ENCODE measurements around the gene AFF1.
"Not testable (repeated sequence)": the region's sequence is repeated elsewhere in the genome, so short reads cannot be mapped to it uniquely, and the experiment has no call there.

Gene AFF1

DNA sequence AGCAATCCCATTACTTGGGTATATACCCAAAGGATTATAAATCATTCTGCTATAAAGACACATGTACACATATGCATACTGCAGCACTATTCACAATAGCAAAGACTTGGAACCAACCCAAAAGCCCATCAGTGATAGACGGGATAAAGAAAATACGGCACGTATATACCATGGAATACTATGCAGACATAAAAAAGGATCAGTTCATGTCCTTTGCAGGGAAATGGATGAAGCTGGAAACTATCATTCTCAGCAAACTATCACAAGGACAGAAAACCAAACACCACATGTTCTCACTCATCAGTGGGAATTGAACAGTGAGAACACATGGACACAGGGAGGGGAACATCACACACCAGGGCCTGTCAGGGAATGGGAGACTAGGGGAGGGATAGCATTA, 54.8 kb downstream of the AFF1 start:
- not testable (repeated sequence) for DNase-seq

DNA sequence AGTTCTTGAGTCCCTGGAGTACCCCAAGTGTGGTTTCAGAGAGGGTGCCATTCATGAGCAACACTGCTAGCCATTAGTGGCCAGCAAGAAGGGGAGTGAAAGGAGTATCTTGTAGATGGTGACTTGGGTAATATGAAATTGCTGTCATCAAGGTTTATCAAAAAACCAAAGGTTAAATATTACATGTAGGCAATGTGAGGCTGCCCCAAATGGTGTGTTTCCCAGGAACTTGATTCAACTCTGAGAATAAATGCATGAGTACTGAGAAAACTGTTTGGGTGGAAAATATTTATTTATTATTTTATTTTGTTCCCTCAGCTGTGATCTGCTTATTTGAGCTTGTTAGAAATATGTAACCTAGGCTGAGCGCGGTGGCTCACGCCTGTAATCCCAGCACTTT, 55.7 kb downstream of the AFF1 start:
- no peak for DNase-seq

DNA sequence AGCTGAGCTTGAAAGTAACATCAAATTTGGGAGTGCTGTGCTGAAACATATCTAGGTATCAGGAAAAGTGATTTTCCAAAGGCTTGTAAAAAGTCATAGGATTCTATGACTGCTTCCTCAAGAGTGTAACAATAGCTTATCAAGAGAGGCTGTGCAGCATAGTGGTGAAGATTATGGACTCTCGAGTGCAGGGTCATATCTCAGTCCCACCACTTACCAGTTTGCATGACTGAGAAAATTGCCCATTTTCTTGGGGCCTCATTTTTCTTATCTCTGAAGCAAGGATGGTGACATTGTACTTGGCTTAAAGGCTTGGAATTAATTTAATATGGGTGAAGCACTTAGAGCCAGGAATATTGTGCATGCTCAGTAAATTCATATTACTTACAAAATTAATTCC, 57.2 kb downstream of the AFF1 start:
- DNase-seq, result no peak

- no peak for DNase-seq
These were observed 59.3 kb downstream of the AFF1 start for GRCh38 chr4:86993909-86994681.

DNA sequence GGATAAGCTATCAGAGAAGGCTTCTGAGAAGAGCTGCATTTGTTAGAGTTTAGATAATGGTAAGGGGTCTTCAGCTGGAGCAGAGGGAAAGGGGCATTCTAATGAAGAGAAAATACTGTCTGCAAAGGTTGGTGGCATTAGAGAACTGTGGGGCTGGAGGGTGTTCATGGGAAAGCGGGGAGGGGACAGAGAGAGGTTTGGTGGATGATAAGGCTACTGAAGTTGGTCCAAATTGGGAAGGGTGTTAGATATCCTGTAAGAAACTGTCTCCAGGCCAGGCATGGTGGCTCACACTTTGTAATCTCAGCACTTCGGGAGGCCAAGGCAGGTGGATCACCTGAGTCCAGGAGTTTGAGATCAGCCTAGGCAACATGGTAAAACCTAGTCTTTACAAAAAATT, 59.9 kb downstream of the AFF1 start:
- DNase-seq, result no peak

GRCh38 chr4:86996510-86996909, 61.7 kb downstream of the AFF1 start:
- not testable (repeated sequence) for DNase-seq

- DNase-seq, result no peak
These were observed 64.4 kb downstream of the AFF1 start for GRCh38 chr4:86999136-86999643.

DNA sequence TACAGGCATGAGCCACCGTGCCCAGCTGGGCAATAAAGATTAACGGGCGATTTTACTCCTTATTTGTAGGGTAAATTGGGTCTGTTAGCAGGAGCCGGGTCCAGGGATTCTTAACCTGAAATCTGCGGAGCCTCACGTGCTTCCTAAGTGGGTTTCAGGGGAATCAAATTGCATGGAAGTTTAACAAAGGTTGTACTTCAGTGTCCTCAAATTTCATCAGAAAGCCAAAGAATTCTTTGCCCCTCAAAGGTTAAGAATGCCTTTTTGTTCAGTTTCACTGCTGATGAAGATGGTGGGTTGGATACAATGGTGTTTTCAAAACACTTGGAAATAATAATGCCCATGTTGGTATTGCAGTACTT, 67.9 kb downstream of the AFF1 start:
- DNase-seq, result no peak

DNA sequence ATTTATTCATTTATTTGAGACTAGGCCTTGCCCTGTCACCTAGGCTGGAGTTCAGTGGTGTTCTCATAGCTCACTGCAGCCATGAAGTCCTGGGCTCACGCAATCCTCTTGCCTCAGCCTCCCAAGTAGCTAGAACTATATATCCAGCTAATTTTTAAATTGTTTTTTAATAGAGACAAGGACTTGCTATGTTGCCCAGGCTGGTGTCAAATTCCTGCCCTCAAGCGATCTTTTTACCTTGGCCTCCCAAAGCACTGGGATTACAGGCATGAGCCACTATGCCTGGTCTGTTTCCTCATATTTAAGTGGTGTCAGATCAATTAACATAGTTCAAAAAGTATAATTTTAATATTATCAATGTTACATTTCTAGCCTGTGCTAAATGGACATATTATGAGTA, 68.5 kb downstream of the AFF1 start:
- DNase-seq, result no peak

DNA sequence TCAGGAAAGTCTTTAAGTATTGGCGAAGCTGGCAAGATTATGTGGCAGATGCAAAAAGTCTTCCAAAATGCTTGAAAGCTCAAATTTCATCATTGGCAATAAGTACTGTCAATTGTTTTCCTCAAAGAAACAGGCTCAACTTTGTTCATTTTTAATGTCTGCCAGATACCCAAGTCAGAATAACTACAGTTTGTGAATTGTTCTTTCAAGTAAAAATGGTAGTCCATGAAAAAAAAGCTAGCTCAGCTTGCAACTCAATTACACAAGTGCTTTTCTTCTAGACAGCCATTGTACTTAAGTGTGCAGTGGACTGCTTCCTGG, 70.5 kb downstream of the AFF1 start:
- DNase-seq, result no peak

- DNase-seq, result peak in 1 of 4 experiments; percentile 7
These were observed 71.0 kb downstream of the AFF1 start for GRCh38 chr4:87005690-87006425.

DNA sequence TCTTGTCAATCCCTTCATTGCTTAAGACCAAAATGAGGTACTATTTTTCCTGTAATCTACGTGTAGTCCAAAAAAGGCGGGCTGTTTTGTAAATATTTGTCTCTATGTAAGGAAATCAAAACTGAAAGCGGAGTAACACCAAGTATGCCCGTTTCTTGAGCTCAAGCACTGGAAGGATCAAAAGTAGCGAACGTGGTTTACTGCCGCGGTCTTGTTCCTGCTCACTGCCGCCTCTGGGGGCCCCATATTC, 71.5 kb downstream of the AFF1 start:
- DNase-seq, result no peak

GRCh38 chr4:87006676-87007527, 72.1 kb downstream of the AFF1 start:
- peak; percentile 74 to 82 (median 78) for DNase-seq

DNA sequence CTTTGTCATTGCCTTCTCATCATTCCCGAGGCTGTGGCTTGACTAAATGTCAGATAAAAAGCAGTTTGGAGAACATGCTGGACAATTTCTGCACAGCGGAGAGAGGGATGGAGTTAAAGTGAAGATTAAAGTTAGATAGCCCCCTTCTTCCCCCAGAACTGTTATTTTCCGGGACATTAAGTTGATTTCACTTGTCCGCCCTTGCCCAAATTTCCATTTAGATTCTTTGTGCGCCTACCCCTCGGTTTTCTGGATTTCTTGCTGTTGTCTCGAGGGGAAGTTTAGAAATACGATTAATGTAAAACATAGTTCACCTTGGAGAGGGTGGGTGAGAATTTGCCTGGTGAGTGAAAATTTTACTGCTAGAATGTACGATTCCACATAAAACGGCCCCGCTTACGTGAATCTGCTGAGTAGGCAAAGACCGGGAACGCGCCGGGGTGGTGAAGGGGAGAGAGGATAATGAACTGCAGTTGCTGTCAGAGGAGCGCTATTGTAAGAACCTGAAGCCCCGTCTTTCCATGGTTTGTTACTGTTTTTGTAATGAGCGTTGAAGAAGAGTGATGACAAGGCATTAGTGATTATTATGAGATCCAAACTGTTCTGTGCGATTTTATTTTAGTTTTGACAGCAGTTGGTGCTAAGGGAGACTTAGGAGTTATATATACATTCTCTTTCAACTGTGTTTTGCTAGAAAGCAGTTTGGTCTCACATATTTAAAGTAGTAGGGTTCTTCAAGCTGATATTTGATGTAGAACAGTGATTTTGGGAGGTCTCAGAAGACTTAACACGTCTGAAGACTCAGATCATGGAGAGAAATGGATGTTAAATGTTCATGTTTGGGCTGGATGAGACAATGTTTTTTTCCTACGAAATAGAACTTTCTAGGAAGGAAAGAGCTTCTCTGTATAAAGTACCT, 73.0 kb downstream of the AFF1 start:
- peak in 2 of 4 experiments; percentile 1 to 4 for DNase-seq

- no peak for DNase-seq
These were observed 74.4 kb downstream of the AFF1 start for GRCh38 chr4:87009095-87009648.

DNA sequence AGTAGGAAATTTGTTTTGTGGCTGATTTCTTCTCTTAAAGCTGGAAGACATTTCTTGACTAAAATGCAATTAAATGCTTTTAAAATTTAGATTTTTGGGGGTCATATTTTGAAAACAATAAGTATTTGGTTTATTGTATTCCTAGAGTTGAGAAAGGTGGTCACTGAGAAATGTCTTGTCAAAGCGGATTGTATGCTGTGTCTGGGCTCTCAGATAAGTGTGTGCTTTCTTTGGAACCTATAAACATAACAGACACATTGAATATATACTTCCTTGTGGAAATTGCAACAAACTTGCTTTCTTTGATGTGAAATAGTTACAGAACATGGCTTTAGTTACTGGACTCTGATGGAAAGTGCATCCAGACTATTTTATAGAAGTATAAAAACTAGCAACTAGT, 75.4 kb downstream of the AFF1 start:
- no peak for DNase-seq

GRCh38 chr4:87011340-87012034, 76.7 kb downstream of the AFF1 start:
- DNase-seq, result no peak

GRCh38 chr4:87012265-87012953, 77.6 kb downstream of the AFF1 start:
- no peak for DNase-seq

GRCh38 chr4:87012954-87013308, 78.1 kb downstream of the AFF1 start:
- not testable (repeated sequence) for DNase-seq

GRCh38 chr4:87014284-87014782, 79.5 kb downstream of the AFF1 start:
- no peak for DNase-seq

GRCh38 chr4:87015416-87015815, 80.6 kb downstream of the AFF1 start:
- DNase-seq, result no peak
